Breast epithelium (tissue), 3 donors: Measurements from ENCODE around the gene XPNPEP1.

Experiments
- POLR2A ChIP-seq: fragments of 450-650 bp; IDR thresholded peaks from one replicate; pipeline ENCODE4 v1.6.1; 2016; ENCODE audit warnings: antibody characterized with exemption, mild to moderate bottlenecking, moderate library complexity
- TF ChIP-seq, protein P1 (sequence below), 3 donors: fragments of 450-650 bp; IDR thresholded peaks; one replicate each; pipeline ENCODE4 v1.5.1; 2016 to 2017; ENCODE audit warnings: antibody characterized with exemption in 3 of 3, mild to moderate bottlenecking in 3 of 3, moderate library complexity in 3 of 3

DNA sequence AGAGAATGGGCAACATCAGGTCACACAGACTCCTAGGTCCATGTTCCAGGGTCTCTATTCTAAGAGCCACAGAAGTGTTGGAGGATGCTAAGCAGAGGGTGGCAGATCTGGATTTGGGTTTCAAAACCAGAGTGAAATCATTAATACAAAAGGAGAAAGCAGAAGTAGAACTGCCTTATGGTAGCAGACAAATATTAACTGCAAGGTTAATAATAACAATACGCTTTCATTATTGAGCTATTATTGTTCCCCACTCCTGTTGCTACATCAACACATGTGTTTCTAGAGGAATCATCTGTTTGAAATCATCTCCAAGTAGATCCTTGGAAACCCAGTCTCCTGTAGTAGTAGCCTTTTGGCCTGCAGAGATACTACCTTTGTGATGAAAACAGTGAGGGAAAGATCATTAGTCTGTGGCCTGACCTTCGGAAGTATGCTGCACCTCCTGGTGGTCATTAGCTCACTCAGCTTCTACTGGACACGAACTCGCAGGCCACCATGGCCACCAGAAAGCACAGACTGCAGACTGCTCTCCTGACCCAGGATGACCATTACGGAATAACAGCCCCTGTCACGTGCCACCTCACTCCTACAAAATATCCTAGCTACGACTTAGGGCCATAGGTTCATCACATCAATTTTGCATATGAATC, 84.6 kb downstream of the XPNPEP1 start:
- no peak for TF ChIP-seq POLR2A
- TF ChIP-seq, protein P1, sequence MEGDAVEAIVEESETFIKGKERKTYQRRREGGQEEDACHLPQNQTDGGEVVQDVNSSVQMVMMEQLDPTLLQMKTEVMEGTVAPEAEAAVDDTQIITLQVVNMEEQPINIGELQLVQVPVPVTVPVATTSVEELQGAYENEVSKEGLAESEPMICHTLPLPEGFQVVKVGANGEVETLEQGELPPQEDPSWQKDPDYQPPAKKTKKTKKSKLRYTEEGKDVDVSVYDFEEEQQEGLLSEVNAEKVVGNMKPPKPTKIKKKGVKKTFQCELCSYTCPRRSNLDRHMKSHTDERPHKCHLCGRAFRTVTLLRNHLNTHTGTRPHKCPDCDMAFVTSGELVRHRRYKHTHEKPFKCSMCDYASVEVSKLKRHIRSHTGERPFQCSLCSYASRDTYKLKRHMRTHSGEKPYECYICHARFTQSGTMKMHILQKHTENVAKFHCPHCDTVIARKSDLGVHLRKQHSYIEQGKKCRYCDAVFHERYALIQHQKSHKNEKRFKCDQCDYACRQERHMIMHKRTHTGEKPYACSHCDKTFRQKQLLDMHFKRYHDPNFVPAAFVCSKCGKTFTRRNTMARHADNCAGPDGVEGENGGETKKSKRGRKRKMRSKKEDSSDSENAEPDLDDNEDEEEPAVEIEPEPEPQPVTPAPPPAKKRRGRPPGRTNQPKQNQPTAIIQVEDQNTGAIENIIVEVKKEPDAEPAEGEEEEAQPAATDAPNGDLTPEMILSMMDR (IDR thresholded peaks at IDR 0.05) = no peak
